Adipocyte (in vitro differentiated cells): ENCODE results near the gene DAGLB.

Source experiments
- DNase-seq: peaks from one replicate; pipeline ENCODE4 v3.0.0-alpha.2; 2015; ENCODE audit warnings: low read depth
- H3K27me3 ChIP-seq: replicated peaks from 2 replicates; pipeline ENCODE4 v1.7.0; 2013; ENCODE audit warnings: mild to moderate bottlenecking, low read length, moderate library complexity; ENCODE audit not compliant: control insufficient read depth, insufficient read depth
- H3K36me3 ChIP-seq: 2 replicates; pipeline ENCODE4 v1.7.0; 2013; ENCODE audit warnings: low read length, mild to moderate bottlenecking, moderate library complexity; ENCODE audit not compliant: control insufficient read depth, insufficient read depth, severe bottlenecking
- H3K4me1 ChIP-seq: 2 replicates; pipeline ENCODE4 v1.7.0; 2013; ENCODE audit warnings: mild to moderate bottlenecking, low read length, moderate library complexity; ENCODE audit not compliant: control insufficient read depth, insufficient read depth
- H3K4me3 ChIP-seq: 2 replicates; pipeline ENCODE4 v1.7.0; 2013; ENCODE audit warnings: mild to moderate bottlenecking, low read length, moderate library complexity
- H3K9ac ChIP-seq: 2 replicates; pipeline ENCODE4 v1.7.0; 2013; ENCODE audit warnings: mild to moderate bottlenecking, low read length, moderate library complexity
- H3K9me3 ChIP-seq: 2 replicates; pipeline ENCODE4 v1.7.0; 2013; ENCODE audit warnings: mild to moderate bottlenecking, low read length, moderate library complexity; ENCODE audit not compliant: control insufficient read depth

DAGLB gene

GRCh38 chr7:6442114-6442513 is 5.6 kb downstream of the DAGLB start:
- peaks cover 29% of the 10 kb centered on the region for H3K36me3 ChIP-seq
- DNase-seq, result no peak
- no peaks in the 10 kb centered on the region for H3K27me3 ChIP-seq
- H3K9ac ChIP-seq, result no peak overlapping the region
- peaks cover 26% of the 10 kb centered on the region for H3K4me1 ChIP-seq
- H3K4me3 ChIP-seq, result no peak overlapping the region
- no peaks in the 10 kb centered on the region for H3K9me3 ChIP-seq

- H3K36me3 ChIP-seq, result peaks cover 23% of the 10 kb centered on the region
- no peaks in the 10 kb centered on the region for H3K9me3 ChIP-seq
Measured at GRCh38 chr7:6440381-6440780, 7.4 kb downstream of the DAGLB start.

DNA sequence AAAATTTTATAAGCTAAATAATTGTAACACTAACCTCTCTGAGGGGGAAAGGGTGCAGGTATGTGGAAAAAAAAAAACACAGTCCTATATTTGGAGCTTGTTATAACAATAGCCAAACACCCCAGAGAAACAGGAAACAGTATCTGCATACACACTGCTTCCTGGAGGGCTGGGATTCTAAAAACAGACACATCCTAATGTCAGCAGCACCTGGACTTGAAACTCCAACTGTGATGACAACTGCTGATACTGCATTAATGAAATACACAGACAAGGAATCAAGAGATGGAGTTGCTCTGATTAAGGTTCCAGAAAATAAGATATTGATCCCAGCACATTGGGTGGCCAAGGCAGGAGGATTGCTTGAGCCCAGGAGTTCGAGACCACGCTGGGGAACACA is 9.3 kb downstream of the DAGLB start:
- H3K4me1 ChIP-seq, result peaks cover 9% of the 10 kb centered on the region
- no peak for DNase-seq
- H3K27me3 ChIP-seq, result no peaks in the 10 kb centered on the region
- no peak overlapping the region for H3K9ac ChIP-seq
- no peaks in the 10 kb centered on the region for H3K9me3 ChIP-seq
- H3K4me3 ChIP-seq, result no peak overlapping the region
- peaks cover 26% of the 10 kb centered on the region for H3K36me3 ChIP-seq

More at GRCh38 chr7:6440381-6440780, 7.4 kb downstream of the DAGLB start:
- DNase-seq, result no peak
- Histone ChIP-seq H3K9ac (no peak overlapping the region), H3K4me3 (no peak overlapping the region), H3K27me3 (no peaks in the 10 kb centered on the region), H3K4me1 (peaks cover 19% of the 10 kb centered on the region)

- Histone ChIP-seq H3K9me3 (no peaks in the 10 kb centered on the region), H3K4me1 (peaks cover 2% of the 10 kb centered on the region), H3K27me3 (no peaks in the 10 kb centered on the region), H3K9ac (no peak overlapping the region), H3K36me3 (peaks cover 30% of the 10 kb centered on the region), H3K4me3 (no peak overlapping the region)
- DNase-seq, result no peak
Measured at GRCh38 chr7:6437251-6437650, 10.5 kb downstream of the DAGLB start.

GRCh38 chr7:6436385-6436685 is 11.4 kb downstream of the DAGLB start:
- Histone ChIP-seq H3K9me3 (no peaks in the 10 kb centered on the region), H3K4me1 (no peaks in the 10 kb centered on the region), H3K9ac (no peak overlapping the region), H3K27me3 (no peaks in the 10 kb centered on the region), H3K36me3 (peaks cover 28% of the 10 kb centered on the region), H3K4me3 (no peak overlapping the region)
- DNase-seq, result no peak

DNA sequence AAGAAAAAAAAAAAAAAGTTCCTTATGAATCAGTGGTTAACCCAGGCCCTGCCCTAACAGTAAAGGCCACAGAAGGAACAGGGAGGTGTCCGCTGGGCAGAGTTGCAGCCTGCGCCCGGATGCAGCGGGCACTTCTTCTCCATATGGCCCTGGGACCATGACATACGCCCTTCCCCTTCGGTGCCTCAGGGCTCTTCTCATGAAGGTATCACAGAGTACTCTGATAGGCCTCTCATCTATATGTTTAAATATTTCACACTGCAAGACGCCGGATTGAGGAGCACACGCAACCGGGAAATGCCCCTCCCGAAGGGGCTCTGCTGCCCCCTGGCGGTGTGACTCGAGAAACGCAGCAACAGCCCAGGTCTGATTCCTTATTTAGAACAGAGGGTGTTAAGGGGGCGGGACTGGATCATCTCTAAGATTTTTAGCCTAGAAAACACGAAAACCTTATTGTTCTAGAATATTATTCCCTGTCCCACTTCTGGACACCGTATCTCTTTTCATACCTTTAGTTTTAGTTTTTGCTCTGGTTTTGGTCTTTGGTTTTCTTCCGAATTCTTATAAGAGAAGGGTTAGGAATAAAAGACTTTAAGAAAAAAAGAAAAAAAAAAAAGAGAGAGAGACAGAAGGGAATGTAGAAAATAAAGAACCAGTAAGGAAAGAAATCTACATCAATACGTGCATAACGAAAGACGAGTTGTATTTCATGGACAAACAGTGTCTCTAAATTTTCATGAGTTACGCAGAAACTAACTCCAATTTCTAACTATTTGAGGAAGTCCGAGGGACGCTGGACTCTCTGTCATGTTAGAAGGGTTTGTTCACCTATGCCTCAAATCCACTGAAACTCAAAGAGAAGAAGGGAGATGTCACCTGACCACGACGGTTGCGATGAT is 12.0 kb downstream of the DAGLB start:
- Histone ChIP-seq H3K36me3 (peaks cover 29% of the 10 kb centered on the region), H3K4me1 (no peaks in the 10 kb centered on the region), H3K9ac (peak overlapping the region; percentile 60), H3K9me3 (no peaks in the 10 kb centered on the region), H3K27me3 (no peaks in the 10 kb centered on the region), H3K4me3 (no peak overlapping the region)
- DNase-seq, result peak; percentile 94

DNA sequence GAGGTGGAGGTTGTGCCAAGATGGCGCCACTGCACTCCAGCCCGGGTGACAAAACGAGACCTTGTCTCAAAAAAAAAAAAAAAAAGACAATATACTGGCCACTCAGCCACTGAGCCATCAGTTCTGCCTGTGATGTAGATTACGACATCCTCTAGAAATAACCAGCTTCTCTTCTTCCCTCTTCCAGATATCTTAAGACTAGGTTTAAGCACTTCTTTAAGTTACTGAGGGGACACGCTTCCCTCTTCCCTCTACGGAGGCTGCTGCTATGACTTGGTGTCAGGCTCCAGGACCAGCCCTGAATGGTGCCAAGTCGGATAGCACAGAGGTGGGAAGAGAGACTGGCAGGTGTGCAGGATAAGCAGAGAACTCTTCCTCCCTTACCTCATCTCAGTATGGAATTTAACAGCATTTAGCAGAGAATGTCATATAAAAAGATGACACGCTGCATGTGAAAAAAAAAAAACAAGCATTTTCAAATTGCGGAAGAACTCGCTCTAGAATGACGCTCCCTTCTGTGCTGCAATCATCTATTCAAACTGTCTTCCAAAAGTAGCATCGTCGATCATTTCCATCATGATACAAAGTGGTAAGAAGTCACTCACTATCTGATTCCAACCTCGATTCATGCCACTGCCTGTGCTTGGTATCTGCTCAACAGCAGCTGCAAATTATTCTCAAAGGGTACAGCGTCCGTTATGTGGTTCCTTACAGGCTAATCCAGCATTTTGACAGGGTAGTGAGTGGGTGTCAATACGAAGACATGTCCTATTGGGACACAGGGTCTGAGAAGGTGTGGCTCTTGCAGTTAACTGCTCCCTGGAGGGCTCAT is 13.8 kb downstream of the DAGLB start:
- H3K36me3 ChIP-seq, result peaks cover 33% of the 10 kb centered on the region
- no peaks in the 10 kb centered on the region for H3K27me3 ChIP-seq
- H3K9ac ChIP-seq, result no peak overlapping the region
- DNase-seq, result no peak
- peaks cover 3% of the 10 kb centered on the region for H3K4me1 ChIP-seq
- H3K9me3 ChIP-seq, result no peaks in the 10 kb centered on the region
- H3K4me3 ChIP-seq, result no peak overlapping the region

DNA sequence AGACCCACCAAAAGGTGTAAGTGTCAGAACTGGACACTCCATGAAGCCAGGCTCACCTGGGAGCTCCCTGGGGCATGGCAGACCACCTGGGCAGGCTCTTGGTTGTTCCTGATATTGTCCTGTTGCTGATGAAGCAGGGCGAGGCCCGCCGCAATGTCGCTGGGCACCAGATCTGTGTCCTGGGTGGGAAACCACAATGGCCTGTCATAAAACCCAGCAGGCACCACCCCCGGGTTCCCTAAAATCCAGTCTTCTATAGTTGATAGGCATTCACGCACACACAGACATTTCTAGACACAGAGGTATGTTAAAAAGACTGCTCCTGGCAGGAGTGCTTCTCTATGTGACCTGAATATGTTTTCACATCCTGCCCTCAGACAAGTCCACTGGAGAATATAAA is 15.0 kb downstream of the DAGLB start:
- H3K4me3 ChIP-seq, result no peak overlapping the region
- H3K27me3 ChIP-seq, result no peaks in the 10 kb centered on the region
- peaks cover 3% of the 10 kb centered on the region for H3K4me1 ChIP-seq
- H3K9ac ChIP-seq, result no peak overlapping the region
- DNase-seq, result no peak
- no peaks in the 10 kb centered on the region for H3K9me3 ChIP-seq
- H3K36me3 ChIP-seq, result peaks cover 42% of the 10 kb centered on the region

DNA sequence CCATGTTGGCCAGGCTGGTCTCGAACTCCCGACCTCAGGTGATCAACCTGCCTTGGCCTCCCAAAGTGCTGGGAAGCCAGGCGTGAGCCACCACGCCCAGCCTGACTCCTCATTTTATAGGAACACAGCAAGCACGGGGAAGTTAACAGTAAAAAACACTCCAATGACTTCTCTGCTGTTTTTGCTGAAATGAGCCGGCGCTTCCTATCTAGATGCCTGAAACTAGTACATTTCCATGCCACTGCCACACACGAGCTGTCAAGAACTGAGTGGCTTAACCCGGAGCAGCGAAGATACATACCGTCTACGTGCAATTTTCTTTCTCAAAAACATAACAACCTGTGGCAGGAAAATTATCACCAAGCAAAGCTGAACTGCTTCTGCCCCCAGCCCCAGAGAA is 16.8 kb downstream of the DAGLB start:
- DNase-seq, result no peak
- Histone ChIP-seq H3K9me3 (no peaks in the 10 kb centered on the region), H3K9ac (no peak overlapping the region), H3K27me3 (no peaks in the 10 kb centered on the region), H3K36me3 (peaks cover 57% of the 10 kb centered on the region), H3K4me3 (no peak overlapping the region), H3K4me1 (peaks cover 3% of the 10 kb centered on the region)

GRCh38 chr7:6430271-6430940 is 17.3 kb downstream of the DAGLB start:
- H3K36me3 ChIP-seq, result peaks cover 63% of the 10 kb centered on the region
- H3K4me3 ChIP-seq, result no peak overlapping the region
- no peak overlapping the region for H3K9ac ChIP-seq
- H3K4me1 ChIP-seq, result peaks cover 3% of the 10 kb centered on the region
- DNase-seq, result peak; percentile 30
- no peaks in the 10 kb centered on the region for H3K9me3 ChIP-seq
- H3K27me3 ChIP-seq, result no peaks in the 10 kb centered on the region

GRCh38 chr7:6425948-6426347 is 21.8 kb downstream of the DAGLB start:
- H3K36me3 ChIP-seq, result peaks cover 61% of the 10 kb centered on the region
- H3K4me3 ChIP-seq, result no peak overlapping the region
- H3K9me3 ChIP-seq, result no peaks in the 10 kb centered on the region
- H3K9ac ChIP-seq, result no peak overlapping the region
- peaks cover 11% of the 10 kb centered on the region for H3K4me1 ChIP-seq
- no peaks in the 10 kb centered on the region for H3K27me3 ChIP-seq
- no peak for DNase-seq
